OCI-LY3 (cell line): ENCODE measurements around the gene KCNJ9.

Source experiments
- H2AFZ ChIP-seq: fragments of 200-600, 300-600 bp; shearing (Covaris generic); 2 replicates; pipeline ENCODE4 v1.6.0; 2014; ENCODE audit warnings: antibody characterized with exemption, low read depth, low read length
- H3K27ac ChIP-seq: fragments of 200-600, 300-600 bp; sonication (generic); 2 replicates; pipeline ENCODE4 v1.5.1; 2014; ENCODE audit warnings: mild to moderate bottlenecking, low read length, moderate library complexity, mixed read lengths
- H3K27me3 ChIP-seq: fragments of 200-600, 300-600 bp; sonication (generic); 2 replicates; pipeline ENCODE4 v1.6.1; 2014; ENCODE audit warnings: low read depth, low read length, mixed read lengths
- H3K36me3 ChIP-seq: fragments of 200-600, 300-600 bp; sonication (generic); replicated peaks from 2 replicates; pipeline ENCODE3; 2014; ENCODE audit warnings: low read depth, low read length, mixed read lengths
- H3K4me1 ChIP-seq: fragments of 300-600, 200-600 bp; sonication (generic); 2 replicates; pipeline ENCODE4 v1.6.1; 2014; ENCODE audit warnings: low read length, mixed read lengths
- H3K4me2 ChIP-seq: fragments of 200-600, 300-600 bp; sonication (generic); 2 replicates; pipeline ENCODE4 v1.6.1; 2014; ENCODE audit warnings: low read length, mixed read lengths
- H3K4me3 ChIP-seq: fragments of 300-600, 200-600 bp; sonication (generic); 2 replicates; pipeline ENCODE4 v1.5.1; 2014; ENCODE audit warnings: antibody characterized with exemption, mild to moderate bottlenecking, low read length, moderate library complexity
- H3K79me2 ChIP-seq: fragments of 300-600, 200-600 bp; shearing (Covaris generic); 2 replicates; pipeline ENCODE4 v1.6.1; 2014; ENCODE audit warnings: mild to moderate bottlenecking, low read length, mixed read lengths
- H3K9ac ChIP-seq: fragments of 300-600, 200-600 bp; shearing (Covaris generic); 2 replicates; pipeline ENCODE4 v1.6.0; 2014; ENCODE audit warnings: mild to moderate bottlenecking, low read length, moderate library complexity
- H3K9me3 ChIP-seq: fragments of 200-600, 300-600 bp; shearing (Covaris generic); 2 replicates; pipeline ENCODE4 v1.6.1; 2014; ENCODE audit warnings: low read length, mixed read lengths; ENCODE audit not compliant: insufficient read depth
- H4K20me1 ChIP-seq: fragments of 200-600, 300-600 bp; sonication (generic); 2 replicates; pipeline ENCODE4 v1.6.1; 2016; ENCODE audit warnings: low read length, mixed read lengths; ENCODE audit not compliant: insufficient read depth
- EZH2phosphoT487 ChIP-seq: fragments of 200-600 bp; shearing (Covaris generic); IDR thresholded peaks from 2 replicates; pipeline ENCODE4 v1.6.1; 2018; ENCODE audit warnings: antibody characterized with exemption, mixed run types, low read depth
- TF ChIP-seq, protein P1 (sequence below): fragments of 200-600, 300-600 bp; sonication (generic); IDR thresholded peaks from 2 replicates; pipeline ENCODE4 v1.5.1; 2014; ENCODE audit warnings: antibody characterized with exemption, low read length, low read depth

KCNJ9 gene

DNA sequence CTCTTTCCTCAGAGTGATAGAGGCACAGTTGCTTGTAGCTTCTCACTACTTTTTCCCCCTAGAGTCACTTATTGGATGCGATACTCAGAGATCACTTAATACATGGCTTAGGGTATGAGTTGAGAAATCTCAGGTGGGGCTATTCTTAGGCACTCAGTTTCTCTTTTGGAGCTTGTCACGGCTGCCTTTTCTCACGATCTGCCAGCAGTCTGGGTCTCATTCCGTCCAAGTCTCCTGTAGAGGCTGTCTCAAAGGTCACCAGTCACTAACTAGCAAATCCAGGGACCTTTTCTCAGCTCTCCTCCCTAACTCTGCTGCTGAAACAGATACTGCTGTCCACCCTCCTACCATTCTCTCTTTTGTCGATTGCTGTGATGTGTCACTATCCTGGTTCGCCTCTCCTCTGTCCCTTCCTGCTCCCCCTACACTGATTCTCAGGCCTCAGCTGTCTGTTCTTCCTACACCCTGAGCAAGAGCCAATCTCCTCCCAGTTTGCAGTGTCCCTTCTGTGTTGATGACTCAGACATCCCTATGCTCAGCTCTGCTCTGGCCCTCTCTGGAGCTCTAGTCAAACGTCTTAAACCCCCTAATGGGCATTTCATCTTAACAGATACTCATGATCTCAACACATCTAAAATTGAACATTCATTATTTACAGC lies 46.7 kb downstream of the KCNJ9 start:
- no peak overlapping the region for H3K4me2 ChIP-seq
- H3K27ac ChIP-seq, result no peak overlapping the region
- H3K36me3 ChIP-seq, result no peaks in the 10 kb centered on the region
- no peak overlapping the region for H2AFZ ChIP-seq
- TF ChIP-seq EZH2phosphoT487, result no peak
- TF ChIP-seq, protein P1, sequence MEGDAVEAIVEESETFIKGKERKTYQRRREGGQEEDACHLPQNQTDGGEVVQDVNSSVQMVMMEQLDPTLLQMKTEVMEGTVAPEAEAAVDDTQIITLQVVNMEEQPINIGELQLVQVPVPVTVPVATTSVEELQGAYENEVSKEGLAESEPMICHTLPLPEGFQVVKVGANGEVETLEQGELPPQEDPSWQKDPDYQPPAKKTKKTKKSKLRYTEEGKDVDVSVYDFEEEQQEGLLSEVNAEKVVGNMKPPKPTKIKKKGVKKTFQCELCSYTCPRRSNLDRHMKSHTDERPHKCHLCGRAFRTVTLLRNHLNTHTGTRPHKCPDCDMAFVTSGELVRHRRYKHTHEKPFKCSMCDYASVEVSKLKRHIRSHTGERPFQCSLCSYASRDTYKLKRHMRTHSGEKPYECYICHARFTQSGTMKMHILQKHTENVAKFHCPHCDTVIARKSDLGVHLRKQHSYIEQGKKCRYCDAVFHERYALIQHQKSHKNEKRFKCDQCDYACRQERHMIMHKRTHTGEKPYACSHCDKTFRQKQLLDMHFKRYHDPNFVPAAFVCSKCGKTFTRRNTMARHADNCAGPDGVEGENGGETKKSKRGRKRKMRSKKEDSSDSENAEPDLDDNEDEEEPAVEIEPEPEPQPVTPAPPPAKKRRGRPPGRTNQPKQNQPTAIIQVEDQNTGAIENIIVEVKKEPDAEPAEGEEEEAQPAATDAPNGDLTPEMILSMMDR, result no peak
- H3K4me3 ChIP-seq, result no peak overlapping the region
- no peaks in the 10 kb centered on the region for H3K79me2 ChIP-seq
- no peaks in the 10 kb centered on the region for H4K20me1 ChIP-seq
- no peaks in the 10 kb centered on the region for H3K9me3 ChIP-seq
- peaks cover 15% of the 10 kb centered on the region; the same call in 1 of the 2 replicates for H3K27me3 ChIP-seq
- no peak overlapping the region for H3K9ac ChIP-seq
- H3K4me1 ChIP-seq, result no peaks in the 10 kb centered on the region

DNA sequence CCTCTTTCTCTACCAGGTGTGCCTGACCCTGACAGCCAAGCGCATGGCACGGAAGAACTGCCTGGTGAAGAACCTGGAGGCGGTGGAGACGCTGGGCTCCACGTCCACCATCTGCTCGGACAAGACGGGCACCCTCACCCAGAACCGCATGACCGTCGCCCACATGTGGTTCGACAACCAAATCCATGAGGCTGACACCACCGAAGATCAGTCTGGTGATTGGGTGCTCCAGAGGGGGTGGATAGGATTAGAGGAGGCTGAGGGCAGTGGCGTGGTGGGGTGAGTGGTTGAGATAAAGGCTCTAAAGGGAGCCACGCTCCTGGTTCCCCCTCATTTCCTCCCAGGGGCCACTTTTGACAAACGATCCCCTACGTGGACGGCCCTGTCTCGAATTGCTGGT lies 47.3 kb downstream of the KCNJ9 start:
- H3K27ac ChIP-seq, result no peak overlapping the region
- no peaks in the 10 kb centered on the region for H3K79me2 ChIP-seq
- H3K9me3 ChIP-seq, result no peaks in the 10 kb centered on the region
- no peak overlapping the region for H3K4me3 ChIP-seq
- H3K36me3 ChIP-seq, result no peaks in the 10 kb centered on the region
- no peaks in the 10 kb centered on the region for H3K4me1 ChIP-seq
- peaks cover 18% of the 10 kb centered on the region; the same call in 1 of the 2 replicates for H3K27me3 ChIP-seq
- H3K4me2 ChIP-seq, result no peak overlapping the region
- H2AFZ ChIP-seq, result no peak overlapping the region
- H3K9ac ChIP-seq, result no peak overlapping the region
- TF ChIP-seq, protein P1, result no peak
- TF ChIP-seq EZH2phosphoT487, result no peak
- H4K20me1 ChIP-seq, result no peaks in the 10 kb centered on the region

DNA sequence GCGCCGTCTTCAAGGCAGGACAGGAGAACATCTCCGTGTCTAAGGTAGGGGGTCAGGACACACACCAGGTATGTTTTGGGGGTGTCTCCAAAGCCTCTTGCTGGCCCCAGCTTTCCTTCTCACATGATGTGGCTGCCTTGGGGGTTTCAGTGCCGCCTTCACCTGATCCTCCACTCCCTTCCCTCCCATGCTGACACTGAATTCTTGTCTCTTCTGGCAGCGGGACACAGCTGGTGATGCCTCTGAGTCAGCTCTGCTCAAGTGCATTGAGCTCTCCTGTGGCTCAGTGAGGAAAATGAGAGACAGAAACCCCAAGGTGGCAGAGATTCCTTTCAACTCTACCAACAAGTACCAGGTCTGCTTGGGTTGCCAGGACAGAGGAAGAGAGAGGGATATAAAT lies 47.7 kb downstream of the KCNJ9 start:
- H3K79me2 ChIP-seq, result no peaks in the 10 kb centered on the region
- H3K9ac ChIP-seq, result no peak overlapping the region
- TF ChIP-seq, protein P1, result no peak
- TF ChIP-seq EZH2phosphoT487, result no peak
- H3K36me3 ChIP-seq, result no peaks in the 10 kb centered on the region
- no peak overlapping the region for H3K4me2 ChIP-seq
- peaks cover 18% of the 10 kb centered on the region; the same call in 1 of the 2 replicates for H3K27me3 ChIP-seq
- H3K4me1 ChIP-seq, result peaks cover 3% of the 10 kb centered on the region; the same call in 1 of the 2 replicates
- H3K9me3 ChIP-seq, result no peaks in the 10 kb centered on the region
- no peaks in the 10 kb centered on the region for H4K20me1 ChIP-seq
- H3K27ac ChIP-seq, result no peak overlapping the region
- no peak overlapping the region for H3K4me3 ChIP-seq
- H2AFZ ChIP-seq, result no peak overlapping the region

DNA sequence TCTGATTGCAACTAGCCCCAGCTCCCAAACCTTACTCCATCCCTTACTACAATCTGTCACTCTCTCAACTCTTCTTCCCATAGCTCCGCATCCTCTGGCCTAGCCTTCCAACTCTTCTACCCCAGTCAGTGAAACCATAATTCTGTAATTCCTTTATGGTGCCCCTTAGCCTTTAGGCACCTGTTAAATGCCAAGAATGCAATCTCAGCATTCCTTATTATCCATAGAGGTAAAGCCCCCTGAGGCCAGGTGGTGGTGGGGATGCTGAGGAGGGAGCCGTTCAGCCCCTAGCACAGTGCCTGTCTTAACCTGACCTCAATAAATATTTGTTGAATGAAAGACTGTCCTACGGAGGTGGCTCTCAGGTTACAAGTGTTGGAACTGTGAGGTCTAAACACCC lies 48.2 kb downstream of the KCNJ9 start:
- TF ChIP-seq EZH2phosphoT487, result no peak
- TF ChIP-seq, protein P1, result no peak
- Histone ChIP-seq H3K9me3 (no peaks in the 10 kb centered on the region), H3K36me3 (no peaks in the 10 kb centered on the region)

More for the DNA sequence above, 48.2 kb downstream of the KCNJ9 start:
- Histone ChIP-seq H3K4me3 (no peak overlapping the region), H2AFZ (no peak overlapping the region), H3K4me1 (peaks cover 8% of the 10 kb centered on the region), H4K20me1 (no peaks in the 10 kb centered on the region), H3K27me3 (peaks cover 18% of the 10 kb centered on the region; the same call in 1 of the 2 replicates), H3K27ac (no peak overlapping the region), H3K4me2 (no peak overlapping the region), H3K9ac (no peak overlapping the region), H3K79me2 (no peaks in the 10 kb centered on the region)
